DOHH2 (cell line): ENCODE measurements around the gene CBX7.

Source experiments
- H3F3A ChIP-seq: fragments of 200-600 bp; sonication (generic), shearing (Covaris generic); 2 replicates; pipeline ENCODE4 v1.6.0; 2016; ENCODE audit warnings: antibody characterized with exemption, mild to moderate bottlenecking; ENCODE audit not compliant: control insufficient read depth, insufficient read depth
- H3K27ac ChIP-seq: fragments of 200-600 bp; sonication (generic); 2 replicates; pipeline ENCODE4 v1.5.1; 2014; ENCODE audit warnings: low read depth, mild to moderate bottlenecking, low read length, moderate library complexity
- H3K27me3 ChIP-seq: fragments of 200-600 bp; sonication (generic); 2 replicates; pipeline ENCODE4 v1.6.1; 2014; ENCODE audit warnings: mild to moderate bottlenecking, low read length, mixed read lengths; ENCODE audit not compliant: control insufficient read depth
- H3K36me3 ChIP-seq: fragments of 200-600 bp; sonication (generic); 2 replicates; pipeline ENCODE4 v1.6.1; 2014; ENCODE audit warnings: mild to moderate bottlenecking, low read length, moderate library complexity, mixed read lengths; ENCODE audit not compliant: control insufficient read depth
- H3K4me1 ChIP-seq: fragments of 200-600 bp; sonication (generic); 2 replicates; pipeline ENCODE4 v1.6.1; 2014; ENCODE audit warnings: mild to moderate bottlenecking, low read length, mixed read lengths; ENCODE audit not compliant: control insufficient read depth
- H3K4me2 ChIP-seq: fragments of 200-600 bp; sonication (generic); 2 replicates; pipeline ENCODE4 v1.6.0; 2014; ENCODE audit warnings: mild to moderate bottlenecking, low read length, moderate library complexity
- H3K4me3 ChIP-seq: fragments of 200-600 bp; sonication (generic); 2 replicates; pipeline ENCODE4 v1.5.1; 2014; ENCODE audit warnings: mild to moderate bottlenecking, low read length, mixed read lengths
- H3K79me2 ChIP-seq: fragments of 200-600 bp; sonication (generic); 2 replicates; pipeline ENCODE4 v1.6.1; 2014; ENCODE audit warnings: mild to moderate bottlenecking, low read length, mixed read lengths; ENCODE audit not compliant: control insufficient read depth
- H3K9me2 ChIP-seq: fragments of 200-600 bp; sonication (generic); replicated peaks from 2 replicates; pipeline ENCODE4 v1.6.1; 2014; ENCODE audit warnings: mild to moderate bottlenecking, low read length, mixed read lengths; ENCODE audit not compliant: control insufficient read depth
- H3K9me3 ChIP-seq: fragments of 200-600 bp; sonication (generic); 2 replicates; pipeline ENCODE4 v1.6.1; 2014; ENCODE audit warnings: antibody characterized with exemption, low read length, mixed read lengths; ENCODE audit not compliant: control insufficient read depth, insufficient read depth
- H4K20me1 ChIP-seq: fragments of 200-600 bp; sonication (generic); 2 replicates; pipeline ENCODE4 v1.6.0; 2014; ENCODE audit warnings: low read depth, mild to moderate bottlenecking, antibody characterized with exemption, low read length, moderate library complexity; ENCODE audit not compliant: control insufficient read depth, insufficient read depth
- EZH2phosphoT487 ChIP-seq: fragments of 200-600 bp; sonication (generic); IDR thresholded peaks from 2 replicates; pipeline ENCODE4 v1.6.1; 2017; ENCODE audit warnings: borderline replicate concordance, mild to moderate bottlenecking, antibody characterized with exemption, low read length, moderate library complexity, mixed read lengths
- TF ChIP-seq, protein P1 (sequence below): fragments of 200-600 bp; sonication (generic); IDR thresholded peaks from one replicate; pipeline ENCODE4 v1.5.1; 2014; ENCODE audit warnings: antibody characterized with exemption, mild to moderate bottlenecking, low read depth, low read length; ENCODE audit not compliant: poor library complexity, severe bottlenecking

Gene CBX7

GRCh38 chr22:39142088-39142680 is 10.3 kb downstream of the CBX7 start:
- TF ChIP-seq, protein P1, sequence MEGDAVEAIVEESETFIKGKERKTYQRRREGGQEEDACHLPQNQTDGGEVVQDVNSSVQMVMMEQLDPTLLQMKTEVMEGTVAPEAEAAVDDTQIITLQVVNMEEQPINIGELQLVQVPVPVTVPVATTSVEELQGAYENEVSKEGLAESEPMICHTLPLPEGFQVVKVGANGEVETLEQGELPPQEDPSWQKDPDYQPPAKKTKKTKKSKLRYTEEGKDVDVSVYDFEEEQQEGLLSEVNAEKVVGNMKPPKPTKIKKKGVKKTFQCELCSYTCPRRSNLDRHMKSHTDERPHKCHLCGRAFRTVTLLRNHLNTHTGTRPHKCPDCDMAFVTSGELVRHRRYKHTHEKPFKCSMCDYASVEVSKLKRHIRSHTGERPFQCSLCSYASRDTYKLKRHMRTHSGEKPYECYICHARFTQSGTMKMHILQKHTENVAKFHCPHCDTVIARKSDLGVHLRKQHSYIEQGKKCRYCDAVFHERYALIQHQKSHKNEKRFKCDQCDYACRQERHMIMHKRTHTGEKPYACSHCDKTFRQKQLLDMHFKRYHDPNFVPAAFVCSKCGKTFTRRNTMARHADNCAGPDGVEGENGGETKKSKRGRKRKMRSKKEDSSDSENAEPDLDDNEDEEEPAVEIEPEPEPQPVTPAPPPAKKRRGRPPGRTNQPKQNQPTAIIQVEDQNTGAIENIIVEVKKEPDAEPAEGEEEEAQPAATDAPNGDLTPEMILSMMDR = no peak
- TF ChIP-seq EZH2phosphoT487 = no peak

DNA sequence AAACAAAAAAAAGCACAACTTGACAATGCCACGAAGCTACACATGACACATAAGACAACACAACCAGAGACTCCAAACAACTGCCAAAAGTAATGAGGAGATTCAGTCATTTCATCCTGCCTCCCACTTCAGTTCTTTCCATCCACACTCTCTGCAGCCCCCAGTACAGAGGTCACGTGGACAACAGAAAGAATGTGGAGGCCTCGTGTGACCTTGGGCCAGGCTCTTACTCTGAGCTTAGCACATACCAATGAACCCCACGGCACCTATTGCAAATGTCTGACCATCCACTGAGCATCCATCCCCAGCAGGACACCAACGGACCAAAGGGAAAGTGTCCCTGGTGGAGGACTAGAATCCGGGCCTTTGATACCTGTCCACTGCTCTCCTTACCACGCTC is 12.5 kb downstream of the CBX7 start:
- H3K9me3 ChIP-seq = no peaks in the 10 kb centered on the region
- H3K79me2 ChIP-seq = no peaks in the 10 kb centered on the region
- H3K27me3 ChIP-seq = peaks cover 18% of the 10 kb centered on the region
- H3K9me2 ChIP-seq = no peaks in the 10 kb centered on the region
- no peaks in the 10 kb centered on the region for H3F3A ChIP-seq
- no peak for TF ChIP-seq EZH2phosphoT487
- TF ChIP-seq, protein P1 = no peak
- H3K4me3 ChIP-seq = no peak overlapping the region
- H3K36me3 ChIP-seq = no peaks in the 10 kb centered on the region
- peaks cover 10% of the 10 kb centered on the region for H3K4me1 ChIP-seq
- H3K4me2 ChIP-seq = no peak overlapping the region
- H4K20me1 ChIP-seq = no peaks in the 10 kb centered on the region
- no peak overlapping the region for H3K27ac ChIP-seq

More at GRCh38 chr22:39142088-39142680, 10.3 kb downstream of the CBX7 start:
- H4K20me1 ChIP-seq = no peaks in the 10 kb centered on the region
- H3K27me3 ChIP-seq = peaks cover 20% of the 10 kb centered on the region
- H3K36me3 ChIP-seq = no peaks in the 10 kb centered on the region
- H3K4me2 ChIP-seq = no peak overlapping the region
- no peak overlapping the region for H3K27ac ChIP-seq
- no peaks in the 10 kb centered on the region for H3K9me3 ChIP-seq
- H3K4me1 ChIP-seq = peaks cover 20% of the 10 kb centered on the region
- no peaks in the 10 kb centered on the region for H3K9me2 ChIP-seq
- 0 out of 2 replicates have a peak, but pooled peaks cover 5% of the 10 kb centered on the region for H3F3A ChIP-seq
- H3K4me3 ChIP-seq = no peak overlapping the region
- H3K79me2 ChIP-seq = no peaks in the 10 kb centered on the region

DNA sequence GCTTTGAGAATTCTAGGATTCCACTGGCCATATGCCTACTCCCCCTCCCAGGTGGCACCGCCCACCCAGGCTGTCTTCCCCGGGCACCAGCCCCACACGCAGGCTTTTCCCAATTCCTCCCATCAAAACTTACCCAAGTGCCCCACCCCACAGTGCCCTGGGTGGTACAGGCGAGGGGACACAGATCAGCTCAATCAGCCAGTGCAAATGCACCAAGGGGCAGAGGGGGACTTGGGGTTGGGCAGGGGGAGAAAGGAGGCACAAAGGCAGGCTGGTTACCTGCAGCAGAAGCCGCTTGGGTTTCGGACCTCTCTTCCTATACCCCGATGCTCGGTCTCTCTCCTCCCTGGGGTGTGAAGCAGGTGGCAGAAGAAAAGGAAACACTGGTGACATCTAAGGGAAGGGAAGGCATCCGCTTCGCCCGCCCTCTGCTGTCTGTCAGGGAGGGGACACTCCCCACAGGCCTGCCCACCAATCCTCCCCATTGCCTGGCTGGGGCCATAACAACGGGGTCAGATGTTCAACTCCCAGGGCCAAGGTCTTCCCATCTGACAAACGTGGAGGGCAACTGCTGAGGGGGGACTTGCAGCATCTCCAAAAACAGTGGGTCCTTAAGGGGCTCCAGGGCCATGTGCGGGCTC is 14.0 kb downstream of the CBX7 start:
- H3K36me3 ChIP-seq = no peaks in the 10 kb centered on the region
- TF ChIP-seq, protein P1 = no peak
- H4K20me1 ChIP-seq = no peaks in the 10 kb centered on the region
- H3K27ac ChIP-seq = no peak overlapping the region
- H3K79me2 ChIP-seq = no peaks in the 10 kb centered on the region
- no peaks in the 10 kb centered on the region for H3K4me1 ChIP-seq
- H3K27me3 ChIP-seq = peaks cover 4% of the 10 kb centered on the region
- no peaks in the 10 kb centered on the region for H3K9me2 ChIP-seq
- no peak overlapping the region for H3K4me3 ChIP-seq
- no peak overlapping the region for H3K4me2 ChIP-seq
- H3F3A ChIP-seq = no peaks in the 10 kb centered on the region
- H3K9me3 ChIP-seq = no peaks in the 10 kb centered on the region
